SK-N-SH treated with all-trans-retinoic acid at 6 μM for 48 hours (cell line): ENCODE results near the gene CCDC171.

ENCODE experiments used
- ATAC-seq: fragments of 200-7000 bp; cut with Tn5 transposase; 3 replicates; pipeline ENCODE4 v1.9.1; 2020; ENCODE audit warnings: mild to moderate bottlenecking, moderate library complexity
- ARNTL ChIP-seq: fragments of 450-650 bp; formaldehyde crosslinking; IDR thresholded peaks from 2 replicates; pipeline ENCODE4 v1.5.0; 2020; ENCODE audit warnings: low read depth, mild to moderate bottlenecking, moderate library complexity, borderline replicate concordance
- BACH2 ChIP-seq: fragments of 250-450 bp; sonication (Bioruptor Pico); IDR thresholded peaks from 2 replicates; pipeline ENCODE4 v1.9.0; 2021; ENCODE audit warnings: mild to moderate bottlenecking, borderline replicate concordance
- CREB5 ChIP-seq: fragments of 250-450 bp; sonication (Bioruptor Pico); IDR thresholded peaks from 2 replicates; pipeline ENCODE4 v1.5.1; 2020; ENCODE audit warnings: low read depth, mild to moderate bottlenecking, moderate library complexity
- CSDC2 ChIP-seq: fragments of 250-450 bp; sonication (Bioruptor Pico); IDR thresholded peaks from 2 replicates; pipeline ENCODE4 v1.5.0; 2020; ENCODE audit warnings: mild to moderate bottlenecking, moderate library complexity
- CSRNP3 ChIP-seq: fragments of 250-450 bp; sonication (Bioruptor Pico); IDR thresholded peaks from 2 replicates; pipeline ENCODE4 v1.5.1; 2021; ENCODE audit warnings: mild to moderate bottlenecking, moderate library complexity
- ISL1 ChIP-seq: fragments of 250-450 bp; sonication (Bioruptor Pico); IDR thresholded peaks from 2 replicates; pipeline ENCODE4 v2.1.2; 2022; ENCODE audit warnings: mild to moderate bottlenecking, moderate library complexity
- OSR1 ChIP-seq: fragments of 250-450 bp; sonication (Bioruptor Pico); IDR thresholded peaks from 2 replicates; pipeline ENCODE4 v1.8.0; 2022; ENCODE audit warnings: moderate library complexity, mild to moderate bottlenecking, inconsistent platforms
- PATZ1 ChIP-seq: fragments of 250-450 bp; sonication (Bioruptor Pico); IDR thresholded peaks from 2 replicates; pipeline ENCODE4 v1.8.0; 2020; ENCODE audit warnings: mild to moderate bottlenecking, moderate library complexity, borderline replicate concordance
- POU6F1 ChIP-seq: fragments of 250-450 bp; sonication (Bioruptor Pico); IDR thresholded peaks from 2 replicates; pipeline ENCODE4 v1.8.0; 2021; ENCODE audit warnings: low read depth, mild to moderate bottlenecking, moderate library complexity, borderline replicate concordance
- PPARA ChIP-seq: fragments of 250-450 bp; sonication (Bioruptor Pico); IDR thresholded peaks from 2 replicates; pipeline ENCODE4 v1.5.0; 2020; ENCODE audit warnings: mild to moderate bottlenecking, borderline replicate concordance
- RARB ChIP-seq: fragments of 250-450 bp; sonication (Bioruptor Pico); IDR thresholded peaks from 2 replicates; pipeline ENCODE4 v1.8.0; 2021; ENCODE audit warnings: mild to moderate bottlenecking, moderate library complexity
- SNAI2 ChIP-seq: fragments of 250-450 bp; sonication (Bioruptor Pico); IDR thresholded peaks from 2 replicates; pipeline ENCODE4 v1.5.0; 2020; ENCODE audit warnings: mild to moderate bottlenecking, moderate library complexity
- TCF4 ChIP-seq: fragments of 250-450 bp; sonication (Bioruptor Pico); IDR thresholded peaks from 2 replicates; pipeline ENCODE4 v1.8.0; 2021; ENCODE audit warnings: mild to moderate bottlenecking, moderate library complexity, borderline replicate concordance
- TOX ChIP-seq: fragments of 250-450 bp; sonication (Bioruptor Pico); IDR thresholded peaks from 2 replicates; pipeline ENCODE4 v1.8.0; 2021; ENCODE audit warnings: mild to moderate bottlenecking, moderate library complexity, borderline replicate concordance
- TSHZ2 ChIP-seq: fragments of 250-450 bp; sonication (Bioruptor Pico); IDR thresholded peaks from 2 replicates; pipeline ENCODE4 v1.5.0; 2020; ENCODE audit warnings: mild to moderate bottlenecking, moderate library complexity
- ZC3H10 ChIP-seq: fragments of 250-450 bp; sonication (Bioruptor Pico); IDR thresholded peaks from 2 replicates; pipeline ENCODE4 v1.5.1; 2021; ENCODE audit warnings: mild to moderate bottlenecking, moderate library complexity
- ZFP3 ChIP-seq: fragments of 250-450 bp; sonication (Bioruptor Pico); IDR thresholded peaks from 2 replicates; pipeline ENCODE4 v1.5.0; 2020; ENCODE audit warnings: mild to moderate bottlenecking, moderate library complexity
- ZFP30 ChIP-seq: fragments of 450-650 bp; formaldehyde crosslinking; IDR thresholded peaks from 2 replicates; pipeline ENCODE4 v1.5.0; 2022; ENCODE audit warnings: mild to moderate bottlenecking, moderate library complexity
- ZNF565 ChIP-seq: fragments of 450-650 bp; formaldehyde crosslinking; conservative IDR thresholded peaks from 2 replicates; pipeline ENCODE4 v1.5.0; 2020; ENCODE audit warnings: low read depth, mild to moderate bottlenecking, moderate library complexity
- ZNF70 ChIP-seq: fragments of 450-650 bp; formaldehyde crosslinking; IDR thresholded peaks from 2 replicates; pipeline ENCODE4 v1.5.0; 2020; ENCODE audit warnings: mild to moderate bottlenecking, moderate library complexity
- ZNF8 ChIP-seq: fragments of 450-650 bp; formaldehyde crosslinking; IDR thresholded peaks from 2 replicates; pipeline ENCODE4 v1.5.0; 2020; ENCODE audit warnings: mild to moderate bottlenecking, moderate library complexity

CCDC171 gene

GRCh38 chr9:15552636-15553527, at the start of gene CCDC171:
Gene CCDC171, plus strand, starts transcription at chr9:15553043. Its CDS starts 11,046 bp downstream, at chr9:15564089.
- TF ChIP-seq ZNF8 (CRISPR knock-in tag) (no peak), POU6F1 (CRISPR knock-in tag) (no peak), PPARA (CRISPR knock-in tag) (no peak), TSHZ2 (CRISPR knock-in tag) (peak; percentile 22; the same call in 1 of the 2 replicates), ZFP3 (0 out of 2 replicates have a peak, but pooled peaks have one; percentile 9)
- ATAC-seq: peak; percentile 98

- no peak for TF ChIP-seq OSR1 (CRISPR knock-in tag)
- TF ChIP-seq RARB (CRISPR knock-in tag): no peak
- no peak for TF ChIP-seq CREB5 (CRISPR knock-in tag)
- no peak for TF ChIP-seq TCF4
- no peak for TF ChIP-seq POU6F1 (CRISPR knock-in tag)
- no peak for TF ChIP-seq ZFP30 (CRISPR knock-in tag)
- no peak for TF ChIP-seq ZNF8 (CRISPR knock-in tag)
- TF ChIP-seq BACH2: no peak
- no peak for TF ChIP-seq ZFP3
- no peak for TF ChIP-seq TOX
- no peak for TF ChIP-seq ISL1 (CRISPR knock-in tag)
- TF ChIP-seq ZNF70 (CRISPR knock-in tag): no peak
- no peak for TF ChIP-seq ZNF565 (CRISPR knock-in tag)
- TF ChIP-seq PPARA (CRISPR knock-in tag): no peak
- no peak for TF ChIP-seq SNAI2 (CRISPR knock-in tag)
- TF ChIP-seq CSDC2 (CRISPR knock-in tag): no peak
- TF ChIP-seq CSRNP3 (CRISPR knock-in tag): no peak
- ATAC-seq: no peak
Observed at GRCh38 chr9:15505921-15506320, 46.9 kb upstream of the CCDC171 start.

GRCh38 chr9:15509931-15510788, 42.7 kb upstream of the CCDC171 start:
- ATAC-seq: peak; percentile 64
- TF ChIP-seq PATZ1 (CRISPR knock-in tag): no peak
- no peak for TF ChIP-seq ZNF8 (CRISPR knock-in tag)
- TF ChIP-seq SNAI2 (CRISPR knock-in tag): no peak
- no peak for TF ChIP-seq PPARA (CRISPR knock-in tag)
- TF ChIP-seq ARNTL (CRISPR knock-in tag): no peak
- no peak for TF ChIP-seq TSHZ2 (CRISPR knock-in tag)
- no peak for TF ChIP-seq OSR1 (CRISPR knock-in tag)
- TF ChIP-seq ZC3H10 (CRISPR knock-in tag): no peak
